GM23338 (cell line): ENCODE results near the gene STPG1. TPM values are rescaled to one million over a fixed set of nuclear protein-coding genes. Genes with fewer than 3 reads are reported as not detected.

Experiments used
- ATAC-seq: fragments of 200-7000 bp; cut with Tn5 transposase; 3 replicates; pipeline ENCODE4 v1.9.1; 2020
- DNase-seq: peaks from one replicate; pipeline ENCODE4 v3.0.0-alpha.2; 2015; ENCODE audit warnings: low spot score
- H2AFZ ChIP-seq: fragments of 200-600 bp; sonication (generic); 2 replicates; pipeline ENCODE4 v1.8.0; 2016; ENCODE audit warnings: antibody characterized with exemption, mild to moderate bottlenecking, moderate library complexity
- H3F3A ChIP-seq: fragments of 200-600 bp; sonication (generic); replicated peaks from 2 replicates; pipeline ENCODE4 v1.8.0; 2017; ENCODE audit warnings: antibody characterized with exemption, mixed run types, low read depth
- H3K27ac ChIP-seq: fragments of 200-600 bp; sonication (generic); 2 replicates; pipeline ENCODE4 v1.6.1; 2016; ENCODE audit warnings: low read depth
- H3K27me3 ChIP-seq: fragments of 200-600 bp; sonication (generic); 2 replicates; pipeline ENCODE4 v1.8.0; 2016; ENCODE audit warnings: mild to moderate bottlenecking, mixed run types, moderate library complexity; ENCODE audit not compliant: insufficient read depth
- H3K36me3 ChIP-seq: fragments of 200-600 bp; sonication (generic); 2 replicates; pipeline ENCODE4 v1.8.0; 2016; ENCODE audit warnings: mild to moderate bottlenecking; ENCODE audit not compliant: insufficient read depth
- H3K4me1 ChIP-seq: fragments of 200-600 bp; sonication (generic); 2 replicates; pipeline ENCODE4 v1.8.0; 2016; ENCODE audit warnings: mild to moderate bottlenecking, moderate library complexity; ENCODE audit not compliant: insufficient read depth
- H3K4me2 ChIP-seq: fragments of 200-600 bp; sonication (generic); 2 replicates; pipeline ENCODE4 v1.7.1; 2017; ENCODE audit warnings: mixed run types
- H3K4me3 ChIP-seq: fragments of 200-600 bp; sonication (generic); 2 replicates; pipeline ENCODE4 v1.6.1; 2016; ENCODE audit warnings: mixed run types
- H3K79me2 ChIP-seq: fragments of 200-600 bp; sonication (generic); replicated peaks from 2 replicates; pipeline ENCODE4 v1.8.0; 2017; ENCODE audit warnings: mild to moderate bottlenecking; ENCODE audit not compliant: insufficient read depth
- H3K9me2 ChIP-seq: fragments of 200-600 bp; sonication (generic); 2 replicates; pipeline ENCODE4 v1.8.0; 2017; ENCODE audit not compliant: insufficient read depth
- H4K20me1 ChIP-seq: fragments of 200-600 bp; sonication (generic); replicated peaks from 2 replicates; pipeline ENCODE4 v1.8.0; 2017; ENCODE audit warnings: mild to moderate bottlenecking; ENCODE audit not compliant: insufficient read depth
- H3K27ac Mint-ChIP-seq: 2 replicates; pipeline ENCODE4 v1.8.0; 2020; ENCODE audit warnings: inconsistent platforms, mild to moderate bottlenecking, moderate library complexity, mixed read lengths
- H3K27me3 Mint-ChIP-seq: 3 replicates; pipeline ENCODE4 v1.8.0; 2022; ENCODE audit warnings: low read depth, mild to moderate bottlenecking, moderate library complexity, mixed read lengths, inconsistent platforms; ENCODE audit not compliant: insufficient read depth, poor library complexity
- H3K36me3 Mint-ChIP-seq: 3 replicates; pipeline ENCODE4 v1.8.0; 2021; ENCODE audit warnings: low read depth, mild to moderate bottlenecking, inconsistent platforms, moderate library complexity, mixed read lengths
- H3K4me1 Mint-ChIP-seq: 3 replicates; pipeline ENCODE4 v1.8.0; 2020; ENCODE audit warnings: mild to moderate bottlenecking, inconsistent platforms, mixed read lengths
- H3K4me3 Mint-ChIP-seq: 3 replicates; pipeline ENCODE4 v1.8.0; 2021; ENCODE audit warnings: moderate library complexity, mild to moderate bottlenecking, inconsistent platforms, mixed read lengths
- H3K9me3 Mint-ChIP-seq: 3 replicates; pipeline ENCODE4 v1.8.0; 2020; ENCODE audit warnings: moderate library complexity, mild to moderate bottlenecking, inconsistent platforms, mixed read lengths
- EZH2 ChIP-seq: fragments of 200-600 bp; sonication (generic); IDR thresholded peaks from one replicate; pipeline ENCODE4 v1.8.0; 2017; ENCODE audit warnings: antibody characterized with exemption, mild to moderate bottlenecking, low read depth; ENCODE audit not compliant: unreplicated experiment
- JUNB ChIP-seq: IDR thresholded peaks from one replicate; pipeline ENCODE4 v1.6.1; 2016; ENCODE audit warnings: antibody characterized with exemption; ENCODE audit not compliant: unreplicated experiment
- NANOG ChIP-seq: IDR thresholded peaks from 2 replicates; pipeline ENCODE4 v1.6.1; 2016; ENCODE audit warnings: antibody characterized with exemption, borderline replicate concordance
- STAT1 ChIP-seq: IDR thresholded peaks from one replicate; pipeline ENCODE4 v1.6.1; 2016; ENCODE audit warnings: antibody characterized with exemption; ENCODE audit not compliant: unreplicated experiment
- ZNF331 ChIP-seq: fragments of 250-450 bp; sonication (Bioruptor Pico); IDR thresholded peaks from 2 replicates; pipeline ENCODE4 v1.5.0; 2020; ENCODE audit warnings: low read depth, mild to moderate bottlenecking, moderate library complexity
- ZNF462 ChIP-seq: fragments of 250-450 bp; sonication (Bioruptor Pico); IDR thresholded peaks from 2 replicates; pipeline ENCODE4 v1.5.0; 2020; ENCODE audit warnings: mild to moderate bottlenecking, moderate library complexity
- polyA plus RNA-seq: library from polyadenylated mRNA; unstranded; fragments of >200 nt; fragmentation: Nextera tagmentation; extraction: Ambion mirVana; gene quantifications from 2 replicates; pipeline ENCODE4 v1.2.1, GENCODE V29; 2016
- total RNA-seq: library from RNA; depleted of rRNA; stranded (reverse); fragments of >200 nt; shearing (Covaris generic); gene quantifications from 2 replicates; pipeline ENCODE4 v1.2.3, GENCODE V29; 2014

STPG1 gene
- total and polyA plus RNA-seq, 2 experiments from 2014 or later = 8.2 to 11.4 TPM

DNA sequence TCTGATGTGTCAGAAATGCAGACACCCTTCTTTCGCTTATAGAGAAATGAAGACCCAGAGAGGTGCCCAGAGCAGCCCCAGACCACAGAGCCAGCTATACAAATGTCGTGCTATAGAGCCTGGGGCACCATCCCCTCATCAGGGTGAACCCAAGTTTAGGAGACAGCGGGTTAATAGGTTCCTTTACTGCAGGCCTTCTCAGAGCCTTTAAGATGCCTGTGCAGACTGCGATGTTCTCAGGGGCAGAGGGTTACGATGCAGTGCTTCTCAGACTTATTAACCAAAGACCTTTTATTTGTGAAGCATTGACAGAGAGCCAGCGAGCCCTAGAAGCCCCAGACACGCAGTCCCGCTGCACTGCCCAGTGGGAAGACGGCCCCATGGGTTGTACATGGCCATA, 46.9 kb downstream of the STPG1 start (continued):
- TF ChIP-seq ZNF462 (CRISPR knock-in tag) = no peak
- TF ChIP-seq NANOG = no peak
- TF ChIP-seq EZH2 = no peak

DNA sequence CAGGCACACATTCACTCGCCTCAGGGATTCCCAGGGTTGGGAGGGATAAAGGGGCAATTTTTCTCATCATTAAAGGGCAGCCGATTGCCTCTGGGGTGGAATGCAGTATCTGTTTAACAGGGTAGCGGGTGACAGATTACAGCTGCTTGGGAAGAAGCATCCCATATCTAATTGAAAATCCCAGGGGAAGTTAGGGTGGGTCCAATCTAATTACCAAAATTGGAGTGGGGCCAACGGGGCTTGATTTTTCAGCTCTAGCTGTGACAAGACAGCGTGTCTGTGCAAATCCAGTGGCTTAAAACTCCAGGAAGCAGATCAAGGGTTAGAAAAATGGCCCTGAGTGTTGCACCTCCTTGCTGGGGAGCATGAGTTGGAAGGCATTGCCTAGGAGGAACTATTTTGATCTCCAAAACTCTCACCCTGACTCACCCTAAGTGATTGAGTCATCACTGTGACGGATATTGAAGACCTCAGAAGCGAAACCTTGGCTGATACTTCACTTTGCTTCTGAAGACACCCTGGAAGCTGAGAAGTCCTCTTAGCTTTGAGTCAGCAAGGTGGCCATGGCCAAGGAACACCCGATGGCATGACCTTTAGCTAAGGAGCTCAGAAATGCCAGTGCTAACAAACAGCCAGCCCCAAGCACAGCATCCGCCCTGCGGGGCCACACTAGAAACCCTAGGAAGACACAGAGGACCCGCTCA, 48.5 kb downstream of the STPG1 start:
- H3K4me3 ChIP-seq = no peak overlapping the region
- H3K4me1 Mint-ChIP-seq = peaks cover 6% of the 10 kb centered on the region; the same call in 1 of the 3 replicates
- DNase-seq (no peak), ATAC-seq (no peak; the same call in 1 of the 3 replicates)
- no peak overlapping the region for H3K27ac ChIP-seq
- no peaks in the 10 kb centered on the region for H3K4me1 ChIP-seq
- no peaks in the 10 kb centered on the region for H4K20me1 ChIP-seq
- H3K9me3 Mint-ChIP-seq = no peaks in the 10 kb centered on the region
- no peak overlapping the region for H2AFZ ChIP-seq
- no peaks in the 10 kb centered on the region for H3K36me3 Mint-ChIP-seq
- H3K36me3 ChIP-seq = no peaks in the 10 kb centered on the region
- no peaks in the 10 kb centered on the region for H3K79me2 ChIP-seq
- H3K4me2 ChIP-seq = no peak overlapping the region
- H3K9me2 ChIP-seq = no peaks in the 10 kb centered on the region
- no peaks in the 10 kb centered on the region for H3K27me3 ChIP-seq
- peaks cover 2% of the 10 kb centered on the region for H3K27me3 Mint-ChIP-seq
- H3F3A ChIP-seq = no peaks in the 10 kb centered on the region
- no peak overlapping the region for H3K27ac Mint-ChIP-seq
- H3K4me3 Mint-ChIP-seq = no peak overlapping the region
- no peak for TF ChIP-seq ZNF462 (CRISPR knock-in tag)
- no peak for TF ChIP-seq JUNB
- TF ChIP-seq ZNF331 = no peak
- no peak for TF ChIP-seq STAT1
- TF ChIP-seq EZH2 = no peak
